Endodermal cell (in vitro differentiated cells): Measurements from ENCODE around the gene MICALL2. TPM values are rescaled to one million over a fixed set of nuclear protein-coding genes. Genes with fewer than 3 reads are reported as not detected.

Source experiments
- DNase-seq: peaks from one replicate; pipeline ENCODE4 v3.0.0-alpha.2; 2017
- H3K27ac ChIP-seq: 2 replicates; pipeline ENCODE4 v1.5.1; 2013; ENCODE audit warnings: mild to moderate bottlenecking, low read depth, low read length, moderate library complexity
- H3K27me3 ChIP-seq: 2 replicates; pipeline ENCODE4 v1.6.1; 2013; ENCODE audit warnings: mild to moderate bottlenecking, low read length, moderate library complexity; ENCODE audit not compliant: insufficient read depth, control insufficient read depth, poor library complexity, severe bottlenecking
- H3K36me3 ChIP-seq: 2 replicates; pipeline ENCODE4 v1.7.0; 2013; ENCODE audit warnings: mild to moderate bottlenecking, low read length, moderate library complexity; ENCODE audit not compliant: control insufficient read depth, insufficient read depth
- H3K4me1 ChIP-seq: one replicate; pipeline ENCODE4 v1.7.0; 2013; ENCODE audit warnings: low read length; ENCODE audit not compliant: control insufficient read depth, insufficient read depth
- H3K4me3 ChIP-seq: 2 replicates; pipeline ENCODE4 v1.5.1; 2013; ENCODE audit warnings: mild to moderate bottlenecking, low read length, moderate library complexity
- H3K9ac ChIP-seq: 2 replicates; pipeline ENCODE4 v1.6.1; 2013; ENCODE audit warnings: mild to moderate bottlenecking, low read length, moderate library complexity; ENCODE audit not compliant: poor library complexity, severe bottlenecking; ENCODE audit errors: extremely low read depth
- H3K9me3 ChIP-seq: 2 replicates; pipeline ENCODE4 v1.6.1; 2013; ENCODE audit warnings: mild to moderate bottlenecking, low read length, moderate library complexity; ENCODE audit not compliant: control insufficient read depth
- H3K27ac Mint-ChIP-seq: 2 replicates; pipeline ENCODE4 v1.8.0; 2020; ENCODE audit warnings: mixed read lengths
- H3K27me3 Mint-ChIP-seq: 2 replicates; pipeline ENCODE4 v1.8.0; 2021; ENCODE audit warnings: mild to moderate bottlenecking, mixed read lengths; ENCODE audit not compliant: insufficient read depth
- H3K36me3 Mint-ChIP-seq: 2 replicates; pipeline ENCODE4 v1.8.0; 2020; ENCODE audit warnings: low read depth, mixed read lengths
- H3K4me1 Mint-ChIP-seq: 2 replicates; pipeline ENCODE4 v1.8.0; 2020; ENCODE audit warnings: mixed read lengths
- H3K4me3 Mint-ChIP-seq: 2 replicates; pipeline ENCODE4 v1.8.0; 2020; ENCODE audit warnings: mild to moderate bottlenecking, moderate library complexity, mixed read lengths
- H3K9me3 Mint-ChIP-seq: 2 replicates; pipeline ENCODE4 v1.8.0; 2020; ENCODE audit warnings: mild to moderate bottlenecking, mixed read lengths
- CTCF ChIP-seq: fragments of 200-600 bp; sonication (generic); conservative IDR thresholded peaks from 2 replicates; pipeline ENCODE4 v1.5.0; 2021; ENCODE audit warnings: antibody characterized with exemption, mild to moderate bottlenecking
- WGBS, 2 experiments: methylation state at CpG; one replicate each; pipeline versions ENCODE4 v1.1.5 to v1.1.7; 2013; ENCODE audit warnings: missing lambda C conversion rate in 2 of 2, mixed read lengths in 1 of 2; ENCODE audit not compliant: insufficient coverage in 1 of 2, insufficient read length in 1 of 2; 5-methylcytosine and 5-hydroxymethylcytosine counted together
- total RNA-seq, 2 donors: library from RNA; stranded (reverse); fragmentation: NEBNext Ultra II Directional in 1 of 2; extraction: Animal tissue kit (Norgen Biotek cat#: 25700) in 1 of 2; gene quantifications; 2 replicates in 1 of 2; 3 replicates in 1 of 2; pipeline ENCODE4 v1.2.1, GENCODE V29; 2021

The MICALL2 gene
- total RNA-seq, 2 donors from 2014 or later, result 19.4 to 24.8 TPM

GRCh38 chr7:1391449-1391848, 67.8 kb downstream of the MICALL2 start:
- DNase-seq, result no peak
- Histone ChIP-seq H3K4me1 (no peaks in the 10 kb centered on the region), H3K27me3 (no peaks in the 10 kb centered on the region), H3K36me3 (no peaks in the 10 kb centered on the region), H3K27ac (no peak overlapping the region), H3K9me3 (peaks cover 8% of the 10 kb centered on the region), H3K4me3 (no peak overlapping the region), H3K9ac (no peak overlapping the region)
- TF ChIP-seq CTCF, result no peak
- peaks cover 14% of the 10 kb centered on the region for H3K27me3 Mint-ChIP-seq
- peaks cover 3% of the 10 kb centered on the region for H3K4me1 Mint-ChIP-seq
- 75 to 88% methylated on average over 4 of the region's 4 CpGs for WGBS, 2 experiments
- H3K36me3 Mint-ChIP-seq, result no peaks in the 10 kb centered on the region
- no peak overlapping the region for H3K27ac Mint-ChIP-seq
- H3K9me3 Mint-ChIP-seq, result peaks cover 18% of the 10 kb centered on the region
- no peak overlapping the region for H3K4me3 Mint-ChIP-seq

GRCh38 chr7:1388703-1389335, 70.5 kb downstream of the MICALL2 start:
- Mint-ChIP-seq H3K4me3 (no peak overlapping the region), H3K4me1 (peaks cover 3% of the 10 kb centered on the region), H3K27ac (no peak overlapping the region), H3K36me3 (no peaks in the 10 kb centered on the region), H3K9me3 (peaks cover 12% of the 10 kb centered on the region), H3K27me3 (peaks cover 11% of the 10 kb centered on the region)
- no peaks in the 10 kb centered on the region for H3K27me3 ChIP-seq
- no peak overlapping the region for H3K4me3 ChIP-seq
- no peak for DNase-seq
- no peak for TF ChIP-seq CTCF
- H3K36me3 ChIP-seq, result no peaks in the 10 kb centered on the region
- peaks cover 8% of the 10 kb centered on the region for H3K9me3 ChIP-seq
- no peak overlapping the region for H3K27ac ChIP-seq
- H3K4me1 ChIP-seq, result no peaks in the 10 kb centered on the region
- 79 to 89% methylated on average over 24 to 29 of the region's 29 CpGs for WGBS, 2 experiments
- H3K9ac ChIP-seq, result no peak overlapping the region

- H3K4me3 ChIP-seq, result no peak overlapping the region
- H3K27ac ChIP-seq, result no peak overlapping the region
- H3K36me3 ChIP-seq, result no peaks in the 10 kb centered on the region
- WGBS, 2 experiments, result 87 to 94% methylated on average over 16 to 19 of the region's 19 CpGs
- DNase-seq, result no peak
- no peaks in the 10 kb centered on the region for H3K4me1 ChIP-seq
- peaks cover 8% of the 10 kb centered on the region for H3K9me3 ChIP-seq
- no peaks in the 10 kb centered on the region for H3K27me3 ChIP-seq
- Mint-ChIP-seq H3K9me3 (peaks cover 12% of the 10 kb centered on the region), H3K36me3 (no peaks in the 10 kb centered on the region), H3K27ac (no peak overlapping the region), H3K4me1 (peaks cover 3% of the 10 kb centered on the region), H3K4me3 (no peak overlapping the region), H3K27me3 (peaks cover 7% of the 10 kb centered on the region)
- no peak for TF ChIP-seq CTCF
- no peak overlapping the region for H3K9ac ChIP-seq
Observed at GRCh38 chr7:1388021-1388702, 71.1 kb downstream of the MICALL2 start.
